Stimulated activated CD8-positive, alpha-beta memory T cell treated with anti-CD3 and anti-CD28 coated beads, Interleukin-7, amount 100 ng/mL, for 48 hours (primary cell): ENCODE data around the gene THRA.

Experiments
- DNase-seq, 2 donors: peaks; one replicate each; pipeline ENCODE4 v3.0.0-alpha.2; 2020; ENCODE audit warnings: low read depth in 1 of 2; ENCODE audit errors: extremely low read depth in 1 of 2

THRA gene

GRCh38 chr17:40062329-40063186, at the start of gene THRA:
Gene THRA (plus strand): TSS chr17:40062965. CDS start chr17:40074489, 11,524 bp downstream.
- peak; percentile 30 to 45 for DNase-seq

GRCh38 chr17:40014375-40014980, 48.3 kb upstream of the THRA start:
- no peak for DNase-seq

GRCh38 chr17:40015005-40015997, 47.5 kb upstream of the THRA start, which contains the start of gene CSF3:
Gene CSF3 (plus strand): TSS chr17:40015440. CDS start chr17:40015475, 35 bp downstream.
- no peak for DNase-seq

- DNase-seq, result no peak
Observed at GRCh38 chr17:40015998-40016985, 46.5 kb upstream of the THRA start.

- no peak for DNase-seq
Observed at GRCh38 chr17:40017422-40018080, 45.2 kb upstream of the THRA start.

GRCh38 chr17:40018211-40019121, 44.3 kb upstream of the THRA start:
- no peak for DNase-seq

GRCh38 chr17:40019140-40019991, 43.4 kb upstream of the THRA start:
- DNase-seq, result no peak

GRCh38 chr17:40020146-40020545, 42.6 kb upstream of the THRA start:
- no peak for DNase-seq

- no peak for DNase-seq
Observed at GRCh38 chr17:40021451-40021971, 41.3 kb upstream of the THRA start.

- DNase-seq, result no peak
Observed at GRCh38 chr17:40022497-40022896, 40.3 kb upstream of the THRA start.

GRCh38 chr17:40022961-40023541, 39.7 kb upstream of the THRA start:
- DNase-seq, result no peak

GRCh38 chr17:40023590-40024292, 39.0 kb upstream of the THRA start:
- no peak for DNase-seq

GRCh38 chr17:40024901-40025300, 37.9 kb upstream of the THRA start:
- no peak for DNase-seq

GRCh38 chr17:40025559-40025958, 37.2 kb upstream of the THRA start:
- no peak for DNase-seq

- DNase-seq, result no peak
Observed at GRCh38 chr17:40025991-40026815, 36.6 kb upstream of the THRA start.
